Activated T-helper 1 cell treated with Interleukin-2 at 50 U/mL for 16 hours (primary cell): ENCODE results near the gene TSPAN6.

Source experiments
- DNase-seq: peaks from one replicate; pipeline ENCODE4 v3.0.0-alpha.2; 2020; ENCODE audit warnings: low read depth

TSPAN6 gene

DNA sequence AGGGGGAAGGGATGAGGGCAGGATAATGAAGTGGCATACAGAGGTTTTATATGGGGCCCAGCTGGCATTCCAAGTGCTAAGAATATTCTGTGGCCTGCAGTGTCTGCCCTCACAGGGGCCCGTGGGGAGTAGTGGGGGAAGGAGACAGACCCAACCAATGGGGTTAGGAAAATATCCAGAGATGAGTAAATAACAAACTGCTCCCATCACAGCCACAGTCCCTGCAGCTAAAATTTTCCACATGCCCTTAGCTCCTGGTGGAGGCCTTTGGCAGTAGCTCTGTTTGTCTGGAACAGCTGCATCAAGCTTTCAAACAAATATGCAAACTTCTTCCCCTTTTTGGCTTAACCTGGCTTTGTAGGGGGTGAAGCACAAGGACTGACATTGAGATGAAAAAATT is 10.5 kb upstream of the TSPAN6 start:
- DNase-seq = no peak

DNA sequence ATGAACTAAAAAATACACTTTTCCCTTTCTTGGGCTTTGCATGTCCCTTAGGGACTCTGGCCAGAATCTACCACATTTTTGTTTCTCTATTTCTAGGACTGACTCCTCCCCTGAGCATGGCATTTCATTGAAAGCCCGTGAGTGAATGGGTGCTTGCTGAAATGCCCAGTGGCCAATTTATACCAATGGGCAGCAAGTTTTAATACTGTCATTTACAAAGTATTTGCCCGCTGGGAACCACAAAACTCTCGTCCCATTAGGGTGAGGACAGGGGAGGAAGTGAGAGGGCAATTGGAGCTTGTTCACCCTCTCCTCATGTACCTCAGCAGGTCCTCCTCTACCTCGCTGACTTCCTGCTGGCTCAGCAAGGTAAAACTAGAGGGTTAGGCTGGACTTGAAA is 8.5 kb upstream of the TSPAN6 start:
- DNase-seq = no peak

DNA sequence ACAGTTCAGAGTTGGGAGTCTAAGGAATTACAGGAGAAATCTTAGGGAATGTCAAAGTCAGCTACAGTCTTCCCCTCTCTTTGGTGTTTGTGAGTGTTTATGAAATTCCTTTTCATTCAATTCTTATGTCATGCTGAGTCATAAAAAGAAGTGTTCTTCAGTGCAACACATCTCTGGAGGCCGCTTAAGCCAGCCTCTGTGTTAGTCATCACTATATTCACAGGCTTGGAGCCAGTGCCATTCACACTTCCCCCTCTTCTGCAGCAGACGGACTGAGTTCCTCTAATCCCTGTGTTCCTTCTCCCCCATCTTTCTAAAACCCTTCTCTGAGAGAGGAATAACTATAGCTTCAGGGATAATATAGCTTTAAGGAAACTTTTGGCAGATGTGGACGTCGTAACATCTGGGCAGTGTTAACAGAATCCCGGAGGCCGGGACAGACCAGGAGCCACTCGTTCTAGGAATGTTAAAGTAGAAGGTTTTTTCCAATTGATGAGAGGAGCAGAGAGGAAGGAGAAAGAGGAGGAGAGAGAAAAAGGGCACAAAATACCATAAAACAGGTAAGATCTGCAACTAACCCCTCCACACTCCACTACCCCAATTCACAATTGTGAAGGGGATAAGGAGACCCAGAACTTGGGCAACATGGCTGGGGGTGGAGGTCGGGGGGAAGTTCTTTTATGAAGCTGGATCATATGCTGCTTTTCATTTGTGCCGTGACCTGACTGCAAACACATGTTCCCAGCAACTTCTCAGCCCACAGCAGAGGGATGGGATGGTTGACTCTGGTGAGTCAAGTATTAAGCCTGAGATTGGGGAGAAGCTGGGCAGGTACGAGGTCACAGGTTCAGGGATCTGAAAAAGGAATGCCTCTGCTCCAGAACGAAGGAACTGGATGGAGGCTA is 7.6 kb upstream of the TSPAN6 start, which contains the start of gene SRPX2:
SRPX2 (plus strand) TSS at position 244 of the 905 bp plus-strand sequence. CDS start 2,124 bp downstream, outside the sequence.
- no peak for DNase-seq

DNA sequence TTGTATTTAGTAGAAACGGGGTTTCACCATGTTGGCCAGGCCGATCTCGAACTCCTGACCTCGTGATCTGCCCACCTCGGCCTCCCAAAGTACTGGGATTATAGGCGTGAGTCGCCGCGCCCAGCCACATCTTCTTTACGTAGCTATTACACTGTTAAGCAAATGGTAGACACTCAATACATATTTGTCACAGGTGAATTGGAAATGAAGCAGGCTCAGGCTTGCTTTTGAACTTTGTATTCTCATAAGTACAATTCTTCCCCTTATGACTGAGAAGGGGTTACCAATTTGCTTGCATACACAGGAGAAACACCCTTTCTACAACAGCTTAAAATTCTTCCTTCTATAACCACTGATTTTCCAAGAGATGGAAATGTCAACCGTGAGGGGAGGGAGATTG is 6.6 kb upstream of the TSPAN6 start:
- no peak for DNase-seq

DNA sequence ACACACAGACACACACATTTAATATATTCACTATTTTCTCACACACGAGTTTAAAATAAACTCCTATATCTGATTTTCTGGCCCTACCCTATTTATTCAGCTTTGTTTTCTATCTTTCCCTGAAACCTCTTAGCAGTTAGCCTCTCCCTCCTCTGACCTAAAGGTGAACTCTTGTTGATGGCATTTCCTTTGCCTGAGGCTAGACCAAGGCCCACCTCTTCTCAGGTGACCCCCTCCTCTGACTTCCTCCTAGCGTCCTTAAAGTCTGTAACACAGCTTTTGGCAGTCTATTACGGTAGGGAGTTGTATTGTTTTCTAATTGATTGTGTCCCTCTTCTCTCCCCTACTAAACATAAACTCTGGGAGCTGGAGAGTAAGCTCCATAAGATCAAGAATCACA is 5.7 kb upstream of the TSPAN6 start:
- DNase-seq = no peak

DNA sequence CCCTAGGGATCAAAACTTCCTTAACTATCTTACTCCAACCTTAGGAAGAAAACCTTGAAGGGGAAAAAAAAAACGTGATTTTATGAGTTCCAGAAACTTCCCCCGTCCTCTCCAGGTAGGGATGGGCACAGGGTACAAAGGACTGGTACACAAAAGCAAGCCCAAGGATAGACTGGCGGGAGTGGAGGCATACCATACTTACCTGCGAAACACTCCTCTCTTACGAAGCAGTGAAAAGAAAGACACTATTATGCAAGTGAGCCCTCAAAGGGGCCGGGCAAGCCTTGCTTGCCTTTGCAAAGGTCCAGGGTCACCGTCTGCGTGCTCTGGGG is 651 bp downstream of the TSPAN6 start:
- DNase-seq = no peak

DNA sequence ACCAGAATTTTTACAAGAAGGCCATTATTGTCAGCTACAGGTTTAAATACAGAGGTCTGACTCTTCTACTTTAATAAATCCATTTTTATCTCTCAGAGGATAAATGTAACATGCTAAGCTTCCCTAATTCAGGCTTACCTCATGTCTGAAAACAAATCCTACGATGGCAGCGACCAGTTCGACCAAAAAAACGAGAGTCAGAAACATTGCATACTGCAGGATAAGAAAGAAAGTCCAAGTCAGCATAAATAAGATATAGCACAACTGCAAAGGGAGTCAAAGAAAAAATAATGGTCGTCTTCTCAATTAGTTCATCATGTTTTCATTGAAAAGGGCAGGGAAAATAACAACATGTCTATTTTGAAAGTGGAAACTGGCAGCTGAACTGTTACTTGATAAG is 1.6 kb downstream of the TSPAN6 start:
- DNase-seq = no peak

DNA sequence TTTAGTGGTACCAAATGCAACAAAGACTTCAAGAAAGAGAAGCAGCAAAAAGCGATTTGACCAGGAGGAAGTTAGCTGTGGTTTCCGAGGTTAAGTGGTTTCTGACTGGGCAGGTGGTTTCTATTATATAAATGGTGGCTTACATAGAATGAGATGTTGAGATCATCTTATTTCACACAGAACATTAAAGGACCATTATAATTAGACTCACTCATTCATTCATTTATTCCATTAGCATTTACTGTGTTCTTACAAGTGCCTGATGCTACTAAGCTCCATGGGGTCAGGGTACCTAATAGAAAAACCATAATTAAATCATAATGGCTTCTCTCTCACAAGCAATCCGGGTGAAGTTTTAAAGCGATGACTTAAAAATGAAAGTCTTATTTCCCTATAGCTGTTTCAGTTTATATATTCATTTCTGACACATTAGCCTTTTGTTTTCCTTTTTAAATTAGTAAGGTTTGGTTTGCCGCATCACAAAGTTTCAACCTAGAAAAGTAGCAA is 10.6 kb downstream of the TSPAN6 start:
- no peak for DNase-seq

DNA sequence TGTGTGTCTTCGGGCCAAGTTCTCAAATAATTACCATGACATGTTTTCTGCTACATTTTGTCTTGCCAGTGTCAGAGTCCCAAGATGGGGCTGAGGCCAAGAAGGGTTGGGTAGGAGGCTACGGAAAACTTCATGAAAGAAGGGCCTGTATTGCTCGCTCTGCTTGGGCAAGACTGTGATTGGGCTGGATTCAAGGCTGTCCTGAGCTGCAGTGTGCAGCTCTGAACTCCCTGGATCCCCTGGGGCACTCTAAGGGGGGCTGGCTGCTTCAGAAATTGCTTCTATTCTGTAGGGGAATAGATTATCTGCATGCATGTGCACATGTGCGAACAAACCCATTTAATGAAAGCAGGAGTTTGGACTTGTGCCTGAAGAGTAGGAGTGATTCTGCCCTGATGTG is 13.6 kb downstream of the TSPAN6 start:
- DNase-seq = no peak

DNA sequence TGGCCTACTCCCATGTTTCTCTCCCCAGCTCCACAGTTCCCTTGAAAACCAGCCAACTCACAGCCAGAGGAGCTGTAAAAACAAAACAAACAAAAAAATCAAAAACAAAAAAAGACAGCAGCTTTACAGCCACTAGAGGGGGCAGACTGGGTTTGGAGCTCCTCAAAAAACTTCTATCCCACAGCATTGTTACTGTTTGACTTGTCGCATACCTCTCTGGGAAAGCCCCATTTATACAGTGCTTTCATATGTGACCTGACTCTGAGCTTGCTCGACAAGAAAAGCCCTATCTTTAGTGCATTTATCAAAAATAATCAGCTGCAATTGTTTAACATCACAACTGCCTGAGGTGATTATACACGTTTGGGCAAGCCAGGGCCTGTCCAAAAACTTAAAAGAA is 21.6 kb downstream of the TSPAN6 start:
- DNase-seq = no peak

DNA sequence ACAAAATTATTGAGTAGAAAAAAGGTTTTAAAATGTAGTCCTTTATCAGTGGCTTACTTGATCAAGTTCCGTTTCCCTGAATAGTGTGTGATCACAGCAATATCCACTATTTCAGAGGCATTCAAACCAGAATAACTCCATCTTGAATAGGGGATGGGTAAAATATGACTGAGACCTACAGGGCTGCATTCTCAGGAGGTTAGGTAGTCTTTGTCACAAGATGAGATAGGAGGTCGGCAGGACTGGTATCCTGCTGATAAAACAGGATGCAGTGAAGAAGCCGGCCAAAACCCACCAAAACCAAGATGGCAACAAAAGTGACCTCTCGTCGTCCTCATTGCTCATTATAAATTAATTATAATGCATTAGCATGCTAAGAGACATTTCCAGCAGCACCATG is 24.7 kb downstream of the TSPAN6 start:
- DNase-seq = no peak

DNA sequence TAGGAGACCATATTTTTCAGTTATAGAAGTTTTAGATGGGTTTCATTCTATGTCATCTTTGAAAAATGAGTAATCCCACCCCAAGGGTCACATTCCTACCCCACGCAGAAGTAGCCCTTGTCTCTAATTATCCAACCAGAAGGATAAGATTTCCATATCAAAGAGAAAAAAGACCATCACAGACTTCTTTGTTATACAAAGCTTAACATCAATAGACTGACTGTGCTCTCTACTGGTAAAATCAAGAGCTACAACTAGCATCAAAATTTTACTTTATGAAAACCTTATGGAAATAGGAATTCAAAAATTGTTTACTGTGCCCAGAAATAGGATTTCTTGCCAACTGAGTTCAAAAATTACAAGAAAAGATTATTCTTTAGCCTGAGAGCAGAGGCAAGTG is 27.0 kb downstream of the TSPAN6 start:
- no peak for DNase-seq

DNA sequence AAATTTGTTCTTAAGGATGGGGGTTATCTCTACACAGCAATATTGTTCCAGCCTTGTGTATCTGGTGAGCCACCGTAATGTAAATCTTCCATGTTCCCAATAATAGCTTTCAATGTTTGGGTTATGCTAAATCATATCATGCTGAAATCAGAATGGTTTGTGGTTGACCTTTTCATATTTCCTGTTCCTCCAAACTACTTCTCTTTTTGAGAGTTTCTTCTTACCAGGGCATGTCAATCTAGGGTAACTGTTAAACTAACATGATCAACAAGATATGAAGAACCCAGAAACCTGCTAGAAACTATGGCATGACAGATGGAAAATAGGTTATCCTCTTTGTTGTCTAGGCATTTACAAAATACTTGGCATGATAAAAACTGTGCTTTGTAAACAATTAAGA is 29.9 kb downstream of the TSPAN6 start:
- no peak for DNase-seq

DNA sequence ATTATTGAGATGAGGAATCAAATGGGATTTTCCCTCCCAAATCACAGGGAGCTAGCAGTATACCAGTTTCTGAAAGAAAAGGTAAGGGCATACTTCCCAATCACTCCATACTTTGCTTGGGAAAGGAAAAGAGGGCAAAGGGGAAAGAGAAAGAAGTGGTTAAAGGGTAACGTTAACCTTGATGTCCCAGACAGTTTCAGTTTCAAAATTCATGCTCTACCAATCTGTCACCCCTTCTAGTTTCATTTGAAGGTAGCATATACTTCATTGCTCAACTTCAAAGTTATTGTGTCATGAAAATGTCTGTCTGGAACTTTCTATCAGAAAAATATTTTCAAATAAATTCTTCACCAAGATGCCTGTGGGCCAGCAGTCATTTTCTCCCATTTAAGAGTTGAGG is 35.8 kb downstream of the TSPAN6 start:
- DNase-seq = no peak

DNA sequence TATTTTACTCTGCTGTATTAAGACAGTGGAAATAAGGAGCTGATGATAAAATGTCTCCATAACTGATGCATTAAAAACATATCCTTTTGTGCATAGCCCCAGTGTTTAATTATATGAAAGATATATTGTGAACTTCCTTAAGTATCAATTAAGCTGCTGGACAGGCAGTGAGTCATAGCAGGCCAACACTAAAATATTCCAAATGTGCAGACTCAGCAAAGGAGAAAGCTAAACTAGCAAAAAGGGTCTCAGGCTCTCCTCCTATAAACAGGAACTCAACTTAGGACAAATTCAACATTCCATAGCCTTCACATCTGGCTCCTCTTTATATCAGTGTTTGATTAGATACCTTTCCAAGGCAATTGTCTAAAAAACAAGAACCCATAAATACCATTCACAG is 36.3 kb downstream of the TSPAN6 start:
- DNase-seq = no peak

DNA sequence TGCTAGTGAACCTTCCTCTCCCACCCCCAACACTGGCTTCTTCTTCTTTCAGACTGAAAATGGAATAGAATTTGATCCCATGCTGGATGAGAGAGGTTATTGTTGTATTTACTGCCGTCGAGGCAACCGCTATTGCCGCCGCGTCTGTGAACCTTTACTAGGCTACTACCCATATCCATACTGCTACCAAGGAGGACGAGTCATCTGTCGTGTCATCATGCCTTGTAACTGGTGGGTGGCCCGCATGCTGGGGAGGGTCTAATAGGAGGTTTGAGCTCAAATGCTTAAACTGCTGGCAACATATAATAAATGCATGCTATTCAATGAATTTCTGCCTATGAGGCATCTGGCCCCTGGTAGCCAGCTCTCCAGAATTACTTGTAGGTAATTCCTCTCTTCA is 37.1 kb downstream of the TSPAN6 start:
- no peak for DNase-seq

DNA sequence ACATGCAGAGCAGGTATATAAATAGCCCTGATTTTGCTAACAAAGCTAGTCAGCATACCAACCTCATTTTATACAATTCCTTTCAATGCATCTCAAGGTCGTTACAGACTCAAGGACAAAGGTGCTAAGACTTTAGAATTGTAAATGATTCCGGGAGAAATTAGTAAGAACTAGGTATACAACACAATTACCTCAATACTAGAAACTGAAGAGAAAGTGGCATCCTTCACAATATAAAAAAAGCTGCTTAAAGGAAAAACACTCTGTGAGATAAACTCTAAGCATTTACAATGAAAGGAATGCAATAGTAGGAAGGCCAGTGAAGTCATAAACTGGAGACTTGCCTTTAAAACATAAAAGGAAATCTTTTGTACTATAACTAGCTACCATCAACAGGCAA is 40.0 kb downstream of the TSPAN6 start:
- DNase-seq = no peak

DNA sequence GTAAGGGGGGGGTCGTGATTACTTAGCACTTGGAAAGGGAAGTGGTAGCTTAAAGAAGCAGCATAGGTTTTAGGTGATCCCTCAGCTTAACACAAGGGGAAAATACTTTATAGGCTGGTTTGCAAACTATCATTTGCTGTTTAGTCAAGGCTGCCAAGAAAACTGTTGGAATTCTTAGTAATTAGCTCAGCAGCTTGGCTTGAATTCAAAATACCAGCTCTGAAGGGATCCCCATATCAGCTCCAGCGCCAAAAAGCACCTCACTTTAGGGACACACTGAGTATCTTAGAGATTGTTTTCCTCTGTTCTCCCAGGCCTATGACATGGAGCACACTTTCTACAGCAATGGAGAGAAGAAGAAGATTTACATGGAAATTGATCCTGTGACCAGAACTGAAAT is 43.0 kb downstream of the TSPAN6 start:
- DNase-seq = no peak

DNA sequence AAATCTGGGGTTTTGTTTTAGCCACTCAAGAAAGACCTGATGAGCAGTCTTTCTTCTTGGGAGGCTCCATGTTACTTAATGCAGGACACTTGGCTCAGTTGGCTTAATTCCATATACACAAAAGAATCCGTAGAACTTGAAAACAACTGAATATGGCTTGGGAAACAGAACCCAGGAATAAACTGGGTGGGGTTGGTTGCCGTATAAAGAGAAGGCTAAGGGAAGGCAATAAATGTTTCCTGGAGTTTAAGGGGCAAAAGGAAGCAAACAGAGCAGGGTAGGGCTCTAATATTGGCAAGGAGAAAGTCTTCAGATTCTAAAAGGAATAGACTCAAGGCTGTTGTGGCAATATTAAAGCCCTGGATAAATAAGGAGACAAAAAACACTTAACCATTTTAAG is 43.5 kb downstream of the TSPAN6 start:
- DNase-seq = no peak

DNA sequence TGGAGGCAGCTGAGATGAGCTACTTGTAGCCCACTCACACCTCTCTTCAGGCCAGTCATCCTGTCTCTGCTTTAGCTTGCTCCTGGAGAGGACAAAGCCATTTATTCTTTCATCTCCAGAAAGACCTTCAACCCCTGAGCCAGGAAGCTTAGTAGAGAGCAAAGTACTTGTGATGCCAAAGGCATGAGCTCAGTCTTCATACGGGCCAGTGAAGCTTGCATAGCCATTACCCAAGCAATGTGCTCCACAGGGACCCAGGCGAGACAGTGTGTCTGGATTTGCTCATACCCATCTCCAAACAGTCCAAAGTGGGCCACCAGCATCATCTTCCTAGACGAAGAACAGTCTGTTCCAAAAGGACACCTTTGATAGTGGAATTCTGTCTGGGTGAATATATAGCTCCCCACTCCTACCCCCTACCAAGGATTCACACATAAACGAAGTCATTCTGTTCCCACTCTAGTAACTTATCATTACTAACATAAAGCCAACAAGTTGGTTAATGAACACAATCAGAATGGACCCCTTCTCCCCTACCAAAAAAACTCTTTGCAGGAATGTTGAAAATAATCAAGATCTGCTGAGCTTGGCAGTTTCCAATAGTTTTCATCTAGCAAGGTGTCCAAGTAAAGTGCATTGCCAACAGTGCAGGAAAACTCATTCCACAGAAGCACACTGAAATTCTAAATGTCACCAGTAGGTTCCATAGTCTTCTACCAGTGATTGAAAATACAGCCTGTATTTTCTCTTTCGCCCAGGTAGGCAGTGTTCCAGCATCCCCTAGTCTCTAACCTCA is 45.2 kb downstream of the TSPAN6 start:
- DNase-seq = no peak

DNA sequence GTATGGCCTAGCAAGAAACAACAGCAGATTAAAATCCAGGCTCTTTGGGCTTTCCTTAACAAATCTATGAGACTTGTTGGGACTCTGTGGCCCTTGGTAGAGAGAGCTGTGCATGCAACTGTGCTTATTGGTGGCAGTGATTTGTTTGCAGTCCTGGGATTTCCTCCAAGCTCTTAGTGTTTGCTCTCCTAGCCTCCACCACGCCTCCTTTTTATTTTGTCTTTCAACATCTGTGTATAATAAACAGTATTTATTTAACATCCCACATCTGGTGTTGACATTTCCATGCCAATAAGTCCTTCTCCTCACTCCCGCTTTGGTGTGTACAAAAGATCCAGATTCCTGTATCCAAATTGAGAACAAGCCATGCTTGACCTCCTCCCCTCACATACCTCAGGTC is 48.7 kb downstream of the TSPAN6 start:
- DNase-seq = no peak

DNA sequence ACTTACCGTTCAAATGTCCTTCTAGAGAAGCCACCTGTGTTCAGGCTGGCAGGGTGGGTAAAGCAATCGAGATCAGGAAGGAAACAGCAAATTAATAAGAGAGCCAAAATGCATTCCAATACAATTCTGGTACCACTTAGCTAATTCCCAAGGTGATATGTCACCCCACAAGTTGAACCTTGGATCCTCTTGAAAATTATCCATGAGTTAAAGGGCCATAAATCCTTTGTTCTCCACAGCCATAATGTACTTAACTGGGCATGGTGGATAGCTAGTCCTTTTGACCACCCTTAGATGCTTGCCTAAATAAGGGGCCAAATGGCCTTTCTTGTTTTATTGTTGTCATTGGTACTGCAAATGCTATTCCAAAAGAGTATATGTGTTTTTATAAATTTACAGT is 49.9 kb downstream of the TSPAN6 start:
- DNase-seq = no peak

DNA sequence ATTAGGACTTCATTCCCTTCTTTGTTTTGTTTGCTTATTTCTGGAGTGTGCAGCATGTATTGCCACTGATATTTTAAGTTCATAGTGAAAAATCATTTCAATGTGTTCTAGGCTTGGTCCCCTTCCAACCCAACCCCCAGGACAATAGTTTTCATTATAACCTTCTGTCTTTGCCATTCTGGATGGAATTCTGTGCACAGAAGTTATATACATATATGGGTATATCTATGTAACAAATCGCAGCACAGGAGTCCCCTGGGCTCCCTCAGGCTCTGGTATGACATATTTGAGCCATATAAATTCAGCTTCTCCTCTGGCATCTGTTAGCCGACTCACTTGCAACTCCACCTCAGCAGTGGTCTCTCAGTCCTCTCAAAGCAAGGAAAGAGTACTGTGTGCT is 52.0 kb downstream of the TSPAN6 start, which contains the start of gene TNMD:
TNMD (plus strand) TSS at position 326 of the 400 bp plus-strand sequence. CDS start 83 bp downstream, outside the sequence.
- DNase-seq = no peak
